Memory B cell (primary cell): ENCODE data around the gene FAXC.

ENCODE experiments used
- ATAC-seq: fragments of 150-1000 bp; cut with Tn5 transposase; 2 replicates; pipeline ENCODE4 v1.10.0; 2021; ENCODE audit warnings: low read depth, mild to moderate bottlenecking, moderate library complexity
- DNase-seq, 2 donors: peaks; one replicate each; pipeline ENCODE4 v3.0.0; 2022; ENCODE audit warnings: low spot score in 2 of 2
- H3K27ac Mint-ChIP-seq: one replicate; pipeline ENCODE4 v1.8.0; 2022; ENCODE audit warnings: mild to moderate bottlenecking, moderate library complexity, mixed read lengths
- H3K27me3 Mint-ChIP-seq: one replicate; pipeline ENCODE4 v1.8.0; 2022; ENCODE audit warnings: mixed read lengths
- H3K36me3 Mint-ChIP-seq: one replicate; pipeline ENCODE4 v1.8.0; 2022; ENCODE audit warnings: mild to moderate bottlenecking, mixed read lengths
- H3K4me1 Mint-ChIP-seq: one replicate; pipeline ENCODE4 v1.8.0; 2022; ENCODE audit warnings: mixed read lengths
- H3K4me3 Mint-ChIP-seq: one replicate; pipeline ENCODE4 v1.8.0; 2022; ENCODE audit warnings: mild to moderate bottlenecking, moderate library complexity, mixed read lengths
- H3K9me3 Mint-ChIP-seq: one replicate; pipeline ENCODE4 v1.8.0; 2022; ENCODE audit warnings: mixed read lengths

FAXC gene

GRCh38 chr6:99241905-99242534 is 107.5 kb downstream of the FAXC start:
- no peak overlapping the region for H3K4me3 Mint-ChIP-seq
- H3K27ac Mint-ChIP-seq = no peak overlapping the region
- peaks cover 4% of the 10 kb centered on the region for H3K27me3 Mint-ChIP-seq
- no peak for ATAC-seq
- H3K36me3 Mint-ChIP-seq = no peaks in the 10 kb centered on the region
- no peaks in the 10 kb centered on the region for H3K9me3 Mint-ChIP-seq
- DNase-seq = no peak
- no peaks in the 10 kb centered on the region for H3K4me1 Mint-ChIP-seq

DNA sequence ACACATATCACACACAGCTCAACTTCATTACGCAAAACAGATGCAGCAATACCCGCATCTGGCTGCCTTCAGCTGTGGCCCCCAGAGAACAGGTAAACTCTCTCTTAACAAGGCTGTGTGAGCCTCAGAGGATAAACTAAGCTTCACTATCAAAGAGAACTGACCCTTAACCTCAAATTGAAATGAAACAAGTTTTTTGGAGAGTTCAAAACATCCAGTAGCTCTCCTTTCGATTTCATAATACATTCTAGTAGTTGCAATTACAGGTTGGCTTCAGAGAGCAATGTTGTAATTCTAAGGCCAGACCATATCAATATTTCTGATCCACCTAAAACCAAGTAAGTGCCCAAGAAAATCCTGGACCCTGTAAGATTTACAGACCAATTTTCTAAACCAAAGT is 113.5 kb downstream of the FAXC start:
- H3K27me3 Mint-ChIP-seq = peaks cover 12% of the 10 kb centered on the region
- DNase-seq = no peak
- no peak for ATAC-seq
- no peak overlapping the region for H3K4me3 Mint-ChIP-seq
- H3K36me3 Mint-ChIP-seq = no peaks in the 10 kb centered on the region
- H3K9me3 Mint-ChIP-seq = no peaks in the 10 kb centered on the region
- no peak overlapping the region for H3K27ac Mint-ChIP-seq
- H3K4me1 Mint-ChIP-seq = no peaks in the 10 kb centered on the region

DNA sequence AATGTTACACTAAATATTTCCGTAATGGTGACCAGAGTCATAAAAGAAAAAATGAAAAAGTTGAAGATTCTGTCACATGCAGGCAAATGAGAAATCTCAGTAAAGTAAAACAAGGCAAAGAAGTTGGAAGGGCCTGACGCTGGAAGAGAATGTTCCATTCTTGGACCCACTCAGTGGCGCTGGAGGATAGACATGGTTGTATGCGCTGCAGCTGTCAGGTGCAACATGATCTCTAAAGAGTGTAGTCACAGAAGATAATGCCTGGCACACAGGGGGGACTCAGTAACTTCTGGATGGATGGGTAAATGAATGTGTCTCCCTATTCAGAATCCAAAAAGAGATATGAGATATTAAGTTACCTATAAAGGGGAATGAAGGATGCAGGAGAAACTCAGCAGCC is 116.3 kb downstream of the FAXC start:
- Mint-ChIP-seq H3K9me3 (peaks cover 1% of the 10 kb centered on the region), H3K4me3 (no peak overlapping the region), H3K27ac (no peak overlapping the region), H3K36me3 (no peaks in the 10 kb centered on the region), H3K4me1 (no peaks in the 10 kb centered on the region), H3K27me3 (peaks cover 12% of the 10 kb centered on the region)
- DNase-seq (no peak), ATAC-seq (no peak)

DNA sequence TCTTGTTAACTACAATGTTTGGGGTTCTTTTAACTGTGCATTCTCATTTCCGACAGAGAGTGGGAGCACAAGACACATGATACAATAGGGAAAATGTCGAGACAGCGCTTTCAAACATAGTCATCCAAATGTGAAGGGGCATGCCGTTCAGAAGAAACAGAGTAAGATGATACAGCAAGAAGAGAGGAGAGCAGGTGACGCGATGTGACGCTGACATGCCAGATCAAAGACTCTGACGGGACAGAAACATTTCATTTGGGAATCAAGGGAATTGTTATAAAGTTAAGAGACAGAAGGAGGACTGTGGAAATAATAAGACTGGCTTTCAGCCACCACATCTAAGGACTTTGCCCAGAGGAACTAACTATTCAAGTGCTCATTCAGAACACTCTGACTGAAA is 117.4 kb downstream of the FAXC start:
- DNase-seq (no peak), ATAC-seq (no peak)
- H3K27ac Mint-ChIP-seq = no peak overlapping the region
- peaks cover 1% of the 10 kb centered on the region for H3K9me3 Mint-ChIP-seq
- no peak overlapping the region for H3K4me3 Mint-ChIP-seq
- no peaks in the 10 kb centered on the region for H3K4me1 Mint-ChIP-seq
- H3K36me3 Mint-ChIP-seq = no peaks in the 10 kb centered on the region
- peaks cover 12% of the 10 kb centered on the region for H3K27me3 Mint-ChIP-seq

GRCh38 chr6:99225172-99225571 is 124.3 kb downstream of the FAXC start:
- Mint-ChIP-seq H3K27me3 (no peaks in the 10 kb centered on the region), H3K4me3 (no peak overlapping the region), H3K36me3 (no peaks in the 10 kb centered on the region), H3K9me3 (peaks cover 1% of the 10 kb centered on the region), H3K4me1 (no peaks in the 10 kb centered on the region), H3K27ac (no peak overlapping the region)
- ATAC-seq (no peak), DNase-seq (no peak)
